HepG2 (cell line): Measurements from ENCODE around the gene SDR42E2. TPM values are rescaled to one million over a fixed set of nuclear protein-coding genes. Genes with fewer than 3 reads are reported as not detected.

Experiments used
- CBX2 ChIP-seq, 2 experiments: fragments of 200-600 bp in 1 of 2; sonication (generic); formaldehyde crosslinking in 1 of 2; IDR thresholded peaks; 2 replicates each; pipeline versions ENCODE4 v1.7.0 to v1.8.1; 2018 to 2022; ENCODE audit warnings: low read depth in 2 of 2, low read length in 1 of 2, mild to moderate bottlenecking in 1 of 2, missing genetic modification reagents in 1 of 2
- CHD4 ChIP-seq: fragments of 200-600 bp; sonication (generic); IDR thresholded peaks from 2 replicates; pipeline ENCODE4 v1.7.0; 2017; ENCODE audit warnings: mild to moderate bottlenecking, low read length, borderline replicate concordance
- GLI4 ChIP-seq: sonication (generic); formaldehyde crosslinking; IDR thresholded peaks from 2 replicates; pipeline ENCODE4 v1.5.1; 2020; ENCODE audit warnings: missing genetic modification reagents, mild to moderate bottlenecking, moderate library complexity, borderline replicate concordance
- MLLT10 ChIP-seq: sonication (generic); formaldehyde crosslinking; IDR thresholded peaks from 2 replicates; pipeline ENCODE4 v1.4.0; 2020; ENCODE audit warnings: missing genetic modification reagents
- PHF20 ChIP-seq: sonication (generic); formaldehyde crosslinking; IDR thresholded peaks from 2 replicates; pipeline ENCODE4 v1.5.0; 2020; ENCODE audit warnings: mild to moderate bottlenecking, missing genetic modification reagents
- PLRG1 ChIP-seq: fragments of 450-650 bp; conservative IDR thresholded peaks from 2 replicates; pipeline ENCODE4 v1.6.1; 2016
- REPIN1 ChIP-seq: sonication (generic); formaldehyde crosslinking; IDR thresholded peaks from 2 replicates; pipeline ENCODE4 v1.8.0; 2022; ENCODE audit warnings: missing genetic modification reagents, low read depth, mild to moderate bottlenecking, borderline replicate concordance
- SMARCE1 ChIP-seq: fragments of 450-650 bp; IDR thresholded peaks from 2 replicates; pipeline ENCODE4 v1.6.1; 2017; ENCODE audit warnings: borderline replicate concordance
- SYNCRIP ChIP-seq: fragments of 200-400 bp; formaldehyde crosslinking; IDR thresholded peaks from 2 replicates; pipeline ENCODE4 v1.6.1; 2018; ENCODE audit warnings: mild to moderate bottlenecking, low read depth, low read length; ENCODE audit not compliant: insufficient read depth
- TRIM22 ChIP-seq: fragments of 450-650 bp; IDR thresholded peaks from 2 replicates; pipeline ENCODE4 v1.6.1; 2017
- TSC22D2 ChIP-seq: sonication (generic); formaldehyde crosslinking; IDR thresholded peaks from 2 replicates; pipeline ENCODE4 v1.5.1; 2020; ENCODE audit warnings: missing genetic modification reagents, mild to moderate bottlenecking, borderline replicate concordance
- WIZ ChIP-seq: sonication (generic); formaldehyde crosslinking; IDR thresholded peaks from 2 replicates; pipeline ENCODE4 v1.5.1; 2020; ENCODE audit warnings: mild to moderate bottlenecking, missing genetic modification reagents
- YY1 ChIP-seq: IDR thresholded peaks from 2 replicates; pipeline ENCODE4 v1.6.1; 2011; ENCODE audit warnings: low read length, low read depth, moderate library complexity, mild to moderate bottlenecking; ENCODE audit not compliant: insufficient read depth, insufficient replicate concordance
- ZHX2 ChIP-seq, 2 experiments: sonication (generic) in 1 of 2; formaldehyde crosslinking in 1 of 2; IDR thresholded peaks; 2 replicates each; pipeline versions ENCODE4 v1.6.1 to v1.9.0; 2014 to 2022; ENCODE audit warnings: antibody characterized with exemption in 1 of 2, borderline replicate concordance in 1 of 2, inconsistent platforms in 1 of 2, low read depth in 1 of 2, missing genetic modification reagents in 1 of 2
- ZNF180 ChIP-seq: sonication (generic); formaldehyde crosslinking; IDR thresholded peaks from 2 replicates; pipeline ENCODE4 v1.4.0; 2020; ENCODE audit warnings: low read depth, missing genetic modification reagents, borderline replicate concordance
- ZNF343 ChIP-seq: sonication (generic); formaldehyde crosslinking; IDR thresholded peaks from 2 replicates; pipeline ENCODE4 v1.4.0; 2020; ENCODE audit warnings: mild to moderate bottlenecking, missing genetic modification reagents
- ZNF687 ChIP-seq: sonication (generic); formaldehyde crosslinking; IDR thresholded peaks from 2 replicates; pipeline ENCODE4 v1.5.1; 2020; ENCODE audit warnings: mild to moderate bottlenecking, missing genetic modification reagents, moderate library complexity
- polyA plus RNA-seq, 8 experiments: library from polyadenylated mRNA; depleted of rRNA in 3 of 8; stranded (reverse) in 7 of 8; unstranded in 1 of 8; fragments of >200 nt; fragmentation: Illumina TruSeq in 4 of 8; extraction: Trizol in 4 of 8; gene quantifications; 2 replicates each; pipeline versions ENCODE4 v1.2.1 to v1.2.3, GENCODE V29; 2011 to 2016; ENCODE audit warnings: low read depth in 4 of 8, missing spikeins in 1 of 8, mixed read lengths in 1 of 8; ENCODE audit not compliant: insufficient read depth in 1 of 8
- total RNA-seq, 5 experiments: library from RNA; depleted of rRNA; stranded (reverse); fragments of >200 nt; fragmentation: Illumina TruSeq; extraction: Trizol; gene quantifications; 2 replicates each; pipeline ENCODE4 v1.2.3, GENCODE V29; 2016; ENCODE audit warnings: low read depth in 1 of 5

The SDR42E2 gene
- total and polyA plus RNA-seq, 2 of the 13 experiments (the other 11 are each of a cell fraction or from before 2014, with no cell fraction given) = 0.05 to 0.11 TPM

- peak; percentile 85; the same call in 1 of the 2 replicates for TF ChIP-seq ZHX2 (IDR thresholded peaks at IDR 0.05; ENCODE audit: low read depth)
- TF ChIP-seq ZHX2 (CRISPR knock-in tag; IDR thresholded peaks at IDR 0.05; ENCODE audit: borderline replicate concordance) = no peak
- TF ChIP-seq SMARCE1 = no peak
- no peak for TF ChIP-seq ZNF180 (CRISPR knock-in tag)
- no peak for TF ChIP-seq PLRG1
- no peak for TF ChIP-seq GLI4 (CRISPR knock-in tag)
- TF ChIP-seq REPIN1 (CRISPR knock-in tag) = peak; percentile 39
- no peak for TF ChIP-seq WIZ (CRISPR knock-in tag)
- TF ChIP-seq TSC22D2 = peak; percentile 71; the same call in 1 of the 2 replicates
- TF ChIP-seq ZNF687 (CRISPR knock-in tag) = peak; percentile 94
- TF ChIP-seq CBX2 (IDR thresholded peaks at IDR 0.05; ENCODE audit: low read depth, low read length) = no peak
- TF ChIP-seq CBX2 (CRISPR knock-in tag; IDR thresholded peaks at IDR 0.05; ENCODE audit: low read depth) = 0 out of 2 replicates have a peak, but pooled peaks have one; percentile 38
- TF ChIP-seq TRIM22 = no peak
- no peak for TF ChIP-seq ZNF343 (CRISPR knock-in tag)
- TF ChIP-seq YY1 = peak; percentile 2
- TF ChIP-seq PHF20 (CRISPR knock-in tag) = no peak
- TF ChIP-seq SYNCRIP = no peak
- TF ChIP-seq MLLT10 (CRISPR knock-in tag) = no peak
- TF ChIP-seq CHD4 = no peak
Observed at GRCh38 chr16:22190776-22191531, 28.6 kb downstream of the SDR42E2 start (continued).
